HepG2 (cell line): ENCODE measurements around the gene MRPL42. TPM values are rescaled to one million over a fixed set of nuclear protein-coding genes. Genes with fewer than 3 reads are reported as not detected.

Experiments
- CBX1 ChIP-seq: IDR thresholded peaks from one replicate; pipeline ENCODE4 v1.6.1; 2016; ENCODE audit warnings: antibody characterized with exemption, low read depth
- CCDC6 ChIP-seq: sonication (generic); formaldehyde crosslinking; IDR thresholded peaks from 2 replicates; pipeline ENCODE4 v1.8.1; 2022; ENCODE audit warnings: mild to moderate bottlenecking, missing genetic modification reagents, moderate library complexity
- DRAP1 ChIP-seq: IDR thresholded peaks from 2 replicates; pipeline ENCODE4 v1.6.1; 2016; ENCODE audit warnings: missing genetic modification reagents, missing compliant biosample characterization
- FOXC1 ChIP-seq: sonication (generic); formaldehyde crosslinking; IDR thresholded peaks from 2 replicates; pipeline ENCODE4 v1.8.0; 2022; ENCODE audit warnings: mild to moderate bottlenecking, missing genetic modification reagents, borderline replicate concordance
- HDAC1 ChIP-seq: sonication (generic); formaldehyde crosslinking; IDR thresholded peaks from 2 replicates; pipeline ENCODE4 v1.5.1; 2020; ENCODE audit warnings: mild to moderate bottlenecking, missing genetic modification reagents
- JUND ChIP-seq: sonication (generic); formaldehyde crosslinking; IDR thresholded peaks from 2 replicates; pipeline ENCODE4 v1.8.0; 2022; ENCODE audit warnings: mild to moderate bottlenecking, missing genetic modification reagents
- MAZ ChIP-seq, 2 experiments: sonication (generic) in 1 of 2; formaldehyde crosslinking in 1 of 2; IDR thresholded peaks; 2 replicates each; pipeline versions ENCODE4 v1.5.0 to v1.6.1; 2012 to 2020; ENCODE audit warnings: low read depth in 2 of 2, mild to moderate bottlenecking in 2 of 2, borderline replicate concordance in 1 of 2, improper control_type of control experiment in 1 of 2, low read length in 1 of 2, missing genetic modification reagents in 1 of 2, moderate library complexity in 1 of 2
- MED13 ChIP-seq: sonication (generic); formaldehyde crosslinking; IDR thresholded peaks from 2 replicates; pipeline ENCODE4 v1.5.0; 2020; ENCODE audit warnings: missing genetic modification reagents
- NKX3-1 ChIP-seq: sonication (generic); formaldehyde crosslinking; IDR thresholded peaks from 2 replicates; pipeline ENCODE4 v1.5.0; 2020; ENCODE audit warnings: missing genetic modification reagents
- PAWR ChIP-seq: sonication (generic); formaldehyde crosslinking; IDR thresholded peaks from 2 replicates; pipeline ENCODE4 v1.4.0; 2020; ENCODE audit warnings: missing genetic modification reagents, mild to moderate bottlenecking, borderline replicate concordance
- POLR2G ChIP-seq: fragments of 200-400 bp; formaldehyde crosslinking; IDR thresholded peaks from 2 replicates; pipeline ENCODE4 v1.6.1; 2018; ENCODE audit warnings: mild to moderate bottlenecking, low read depth, low read length, moderate library complexity
- RFXANK ChIP-seq: IDR thresholded peaks from 2 replicates; pipeline ENCODE4 v1.6.1; 2016
- SMARCE1 ChIP-seq: fragments of 450-650 bp; IDR thresholded peaks from 2 replicates; pipeline ENCODE4 v1.6.1; 2017; ENCODE audit warnings: borderline replicate concordance
- STAG1 ChIP-seq: sonication (generic); formaldehyde crosslinking; IDR thresholded peaks from 2 replicates; pipeline ENCODE4 v1.4.0; 2020; ENCODE audit warnings: missing genetic modification reagents
- TAF1 ChIP-seq: sonication (generic); formaldehyde crosslinking; IDR thresholded peaks from 2 replicates; pipeline ENCODE4 v1.4.0; 2020; ENCODE audit warnings: missing genetic modification reagents
- TBX2 ChIP-seq: sonication (generic); formaldehyde crosslinking; IDR thresholded peaks from 2 replicates; pipeline ENCODE4 v1.5.0; 2020; ENCODE audit warnings: missing genetic modification reagents, mild to moderate bottlenecking, borderline replicate concordance
- ZBTB1 ChIP-seq: sonication (generic); formaldehyde crosslinking; IDR thresholded peaks from 2 replicates; pipeline ENCODE4 v1.4.0; 2020; ENCODE audit warnings: missing genetic modification reagents, borderline replicate concordance
- ZFP36 ChIP-seq: fragments of 150-350 bp; IDR thresholded peaks from 2 replicates; pipeline ENCODE4 v1.6.1; 2018; ENCODE audit warnings: borderline replicate concordance, low read length, low read depth; ENCODE audit not compliant: partially characterized antibody
- ZNF160 ChIP-seq: sonication (generic); formaldehyde crosslinking; IDR thresholded peaks from 2 replicates; pipeline ENCODE4 v1.8.0; 2022; ENCODE audit warnings: mild to moderate bottlenecking, inconsistent platforms, missing genetic modification reagents
- ZNF430 ChIP-seq: sonication (generic); formaldehyde crosslinking; IDR thresholded peaks from 2 replicates; pipeline ENCODE4 v1.9.0; 2021; ENCODE audit warnings: mild to moderate bottlenecking, missing genetic modification reagents
- ZNF552 ChIP-seq: sonication (generic); formaldehyde crosslinking; IDR thresholded peaks from 2 replicates; pipeline ENCODE4 v1.9.0; 2022; ENCODE audit warnings: missing genetic modification reagents, mild to moderate bottlenecking, borderline replicate concordance
- ZNF589 ChIP-seq: sonication (generic); formaldehyde crosslinking; conservative IDR thresholded peaks from 2 replicates; pipeline ENCODE4 v1.8.0; 2022; ENCODE audit warnings: mild to moderate bottlenecking, moderate library complexity, missing genetic modification reagents
- polyA plus RNA-seq, 8 experiments: library from polyadenylated mRNA; depleted of rRNA in 3 of 8; stranded (reverse) in 7 of 8; unstranded in 1 of 8; fragments of >200 nt; fragmentation: Illumina TruSeq in 4 of 8; extraction: Trizol in 4 of 8; gene quantifications; 2 replicates each; pipeline versions ENCODE4 v1.2.1 to v1.2.3, GENCODE V29; 2011 to 2016; ENCODE audit warnings: low read depth in 4 of 8, missing spikeins in 1 of 8, mixed read lengths in 1 of 8; ENCODE audit not compliant: insufficient read depth in 1 of 8
- total RNA-seq, 5 experiments: library from RNA; depleted of rRNA; stranded (reverse); fragments of >200 nt; fragmentation: Illumina TruSeq; extraction: Trizol; gene quantifications; 2 replicates each; pipeline ENCODE4 v1.2.3, GENCODE V29; 2016; ENCODE audit warnings: low read depth in 1 of 5
- TF ChIP-seq, protein P1 (sequence below): sonication (generic); formaldehyde crosslinking; IDR thresholded peaks from 2 replicates; pipeline ENCODE4 v1.9.0; 2022; ENCODE audit warnings: missing genetic modification reagents, mild to moderate bottlenecking, borderline replicate concordance
- TF ChIP-seq, protein P2 (sequence below): sonication (generic); formaldehyde crosslinking; IDR thresholded peaks from 2 replicates; pipeline ENCODE4 v1.8.0; 2022; ENCODE audit warnings: mild to moderate bottlenecking, missing genetic modification reagents
- TF ChIP-seq, protein P3 (sequence below): sonication (generic); formaldehyde crosslinking; IDR thresholded peaks from 2 replicates; pipeline ENCODE4 v1.4.0; 2020; ENCODE audit warnings: missing genetic modification reagents

MRPL42 gene
- total and polyA plus RNA-seq, 2 of the 13 experiments (the other 11 are each of a cell fraction or from before 2014, with no cell fraction given), result 93.3 to 148 TPM

DNA sequence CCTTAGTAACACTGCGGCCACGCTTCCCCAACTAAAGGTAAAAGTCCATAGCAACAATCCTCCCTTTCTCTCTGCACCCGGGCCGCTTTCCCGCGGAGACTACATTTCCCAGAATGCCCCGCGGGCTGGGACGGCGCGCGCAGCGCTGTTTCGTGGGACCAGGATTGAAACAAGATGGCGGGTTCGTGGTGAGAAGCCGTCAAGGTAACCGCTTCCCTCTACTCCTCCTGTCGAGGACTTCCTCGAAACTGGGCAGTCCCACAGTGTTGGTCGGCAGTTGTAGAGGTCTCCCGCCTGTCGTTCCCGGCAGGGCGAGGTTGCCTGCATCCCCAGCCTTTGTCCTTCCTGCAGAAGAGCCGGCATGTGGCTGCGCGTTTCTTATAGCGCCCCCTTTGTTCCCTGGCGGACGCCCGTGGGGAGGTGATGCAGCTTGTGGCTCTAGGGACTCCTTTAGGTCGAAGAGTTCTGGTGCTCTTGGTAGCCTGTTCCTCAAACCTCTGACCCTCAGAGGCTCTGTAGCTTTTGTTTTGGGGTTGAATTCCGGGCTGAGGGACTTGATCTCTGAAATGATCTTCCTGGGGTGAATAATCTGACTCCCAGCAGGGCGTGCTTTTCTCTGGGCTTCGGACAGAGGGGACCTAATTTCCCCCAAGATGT lies at the start of gene MRPL42 (continued):
- TF ChIP-seq POLR2G (peak; percentile 93), CBX1 (no peak), ZNF552 (CRISPR knock-in tag) (no peak), ZBTB1 (no peak), JUND (CRISPR knock-in tag) (no peak), MED13 (CRISPR knock-in tag) (no peak), PAWR (no peak), ZNF160 (CRISPR knock-in tag) (0 out of 2 replicates have a peak, but pooled peaks have one; percentile 49), FOXC1 (peak; percentile 79), TAF1 (CRISPR knock-in tag) (peak; percentile 96), SMARCE1 (no peak), TBX2 (CRISPR knock-in tag) (peak; percentile 87), RFXANK (CRISPR knock-in tag) (no peak), DRAP1 (CRISPR knock-in tag) (no peak), HDAC1 (CRISPR knock-in tag) (peak; percentile 77), ZFP36 (no peak), MAZ (IDR thresholded peaks at IDR 0.05; ENCODE audit: borderline replicate concordance, low read depth, low read length) (peak; percentile 32; the same call in 1 of the 2 replicates), MAZ (CRISPR knock-in tag; IDR thresholded peaks at IDR 0.05; ENCODE audit: low read depth) (peak; percentile 50; the same call in 1 of the 2 replicates), CCDC6 (CRISPR knock-in tag) (peak; percentile 31; the same call in 1 of the 2 replicates), ZNF589 (CRISPR knock-in tag) (no peak), STAG1 (CRISPR knock-in tag) (peak; percentile 47), ZNF430 (no peak), NKX3-1 (CRISPR knock-in tag) (peak; percentile 45; the same call in 1 of the 2 replicates)
- TF ChIP-seq, protein P1, sequence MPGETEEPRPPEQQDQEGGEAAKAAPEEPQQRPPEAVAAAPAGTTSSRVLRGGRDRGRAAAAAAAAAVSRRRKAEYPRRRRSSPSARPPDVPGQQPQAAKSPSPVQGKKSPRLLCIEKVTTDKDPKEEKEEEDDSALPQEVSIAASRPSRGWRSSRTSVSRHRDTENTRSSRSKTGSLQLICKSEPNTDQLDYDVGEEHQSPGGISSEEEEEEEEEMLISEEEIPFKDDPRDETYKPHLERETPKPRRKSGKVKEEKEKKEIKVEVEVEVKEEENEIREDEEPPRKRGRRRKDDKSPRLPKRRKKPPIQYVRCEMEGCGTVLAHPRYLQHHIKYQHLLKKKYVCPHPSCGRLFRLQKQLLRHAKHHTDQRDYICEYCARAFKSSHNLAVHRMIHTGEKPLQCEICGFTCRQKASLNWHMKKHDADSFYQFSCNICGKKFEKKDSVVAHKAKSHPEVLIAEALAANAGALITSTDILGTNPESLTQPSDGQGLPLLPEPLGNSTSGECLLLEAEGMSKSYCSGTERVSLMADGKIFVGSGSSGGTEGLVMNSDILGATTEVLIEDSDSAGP (CRISPR knock-in tag), result peak; percentile 89
- TF ChIP-seq, protein P2, sequence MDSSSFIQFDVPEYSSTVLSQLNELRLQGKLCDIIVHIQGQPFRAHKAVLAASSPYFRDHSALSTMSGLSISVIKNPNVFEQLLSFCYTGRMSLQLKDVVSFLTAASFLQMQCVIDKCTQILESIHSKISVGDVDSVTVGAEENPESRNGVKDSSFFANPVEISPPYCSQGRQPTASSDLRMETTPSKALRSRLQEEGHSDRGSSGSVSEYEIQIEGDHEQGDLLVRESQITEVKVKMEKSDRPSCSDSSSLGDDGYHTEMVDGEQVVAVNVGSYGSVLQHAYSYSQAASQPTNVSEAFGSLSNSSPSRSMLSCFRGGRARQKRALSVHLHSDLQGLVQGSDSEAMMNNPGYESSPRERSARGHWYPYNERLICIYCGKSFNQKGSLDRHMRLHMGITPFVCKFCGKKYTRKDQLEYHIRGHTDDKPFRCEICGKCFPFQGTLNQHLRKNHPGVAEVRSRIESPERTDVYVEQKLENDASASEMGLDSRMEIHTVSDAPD (CRISPR knock-in tag), result peak; percentile 38; the same call in 1 of the 2 replicates
- TF ChIP-seq, protein P3, sequence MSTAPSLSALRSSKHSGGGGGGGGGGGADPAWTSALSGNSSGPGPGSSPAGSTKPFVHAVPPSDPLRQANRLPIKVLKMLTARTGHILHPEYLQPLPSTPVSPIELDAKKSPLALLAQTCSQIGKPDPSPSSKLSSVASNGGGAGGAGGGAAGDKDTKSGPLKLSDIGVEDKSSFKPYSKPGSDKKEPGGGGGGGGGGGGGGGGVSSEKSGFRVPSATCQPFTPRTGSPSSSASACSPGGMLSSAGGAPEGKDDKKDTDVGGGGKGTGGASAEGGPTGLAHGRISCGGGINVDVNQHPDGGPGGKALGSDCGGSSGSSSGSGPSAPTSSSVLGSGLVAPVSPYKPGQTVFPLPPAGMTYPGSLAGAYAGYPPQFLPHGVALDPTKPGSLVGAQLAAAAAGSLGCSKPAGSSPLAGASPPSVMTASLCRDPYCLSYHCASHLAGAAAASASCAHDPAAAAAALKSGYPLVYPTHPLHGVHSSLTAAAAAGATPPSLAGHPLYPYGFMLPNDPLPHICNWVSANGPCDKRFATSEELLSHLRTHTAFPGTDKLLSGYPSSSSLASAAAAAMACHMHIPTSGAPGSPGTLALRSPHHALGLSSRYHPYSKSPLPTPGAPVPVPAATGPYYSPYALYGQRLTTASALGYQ (CRISPR knock-in tag), result peak; percentile 46; the same call in 1 of the 2 replicates
